Lung (tissue), 12 donors: ENCODE data around the gene GRID1. TPM values are rescaled to one million over a fixed set of nuclear protein-coding genes. Genes with fewer than 3 reads are reported as not detected.
A peak's percentile ranks its signal among the peaks of the same experiment; 100 is the strongest.

Experiments
- ATAC-seq: fragments of 200-7000 bp; cut with Tn5 transposase; one replicate; pipeline ENCODE4 v1.9.1; 2020; ENCODE audit warnings: moderate number of reproducible peaks; ENCODE audit not compliant: insufficient read depth, low FRiP score
- DNase-seq, 3 donors: peaks; one replicate each; pipeline ENCODE4 v3.0.0-alpha.2; 2013 to 2017
- H3K27ac ChIP-seq, 2 donors: one replicate each; pipeline ENCODE4 v1.5.1; 2013; ENCODE audit warnings: mild to moderate bottlenecking in 2 of 2, moderate library complexity in 2 of 2, control low read depth in 1 of 2, inconsistent platforms in 1 of 2, low read depth in 1 of 2, low read length in 1 of 2
- H3K27me3 ChIP-seq, 3 donors: one replicate each; pipeline ENCODE4 v1.5.1; 2013; ENCODE audit warnings: low read length in 2 of 3; ENCODE audit not compliant: control insufficient read depth in 3 of 3, insufficient read depth in 3 of 3
- H3K36me3 ChIP-seq, 4 donors: one replicate each; pipeline ENCODE4 v1.5.1; 2013; ENCODE audit warnings: low read length in 4 of 4, mild to moderate bottlenecking in 1 of 4, moderate library complexity in 1 of 4; ENCODE audit not compliant: control insufficient read depth in 4 of 4, insufficient read depth in 4 of 4
- H3K4me1 ChIP-seq, 5 donors: one replicate each; pipeline ENCODE4 v1.5.1; 2013; ENCODE audit warnings: low read length in 5 of 5, mild to moderate bottlenecking in 2 of 5, moderate library complexity in 1 of 5; ENCODE audit not compliant: control insufficient read depth in 5 of 5, insufficient read depth in 5 of 5
- H3K4me3 ChIP-seq: one replicate; pipeline ENCODE4 v1.5.1; 2013; ENCODE audit warnings: mild to moderate bottlenecking, control low read depth, moderate library complexity
- H3K9ac ChIP-seq, 2 donors: one replicate each; pipeline ENCODE4 v1.5.1; 2013; ENCODE audit warnings: low read length in 2 of 2, control low read depth in 1 of 2; ENCODE audit not compliant: insufficient read depth in 1 of 2
- H3K9me3 ChIP-seq, 4 donors: one replicate each; pipeline ENCODE4 v1.5.1; 2013; ENCODE audit warnings: low read length in 3 of 4, mild to moderate bottlenecking in 1 of 4, moderate library complexity in 1 of 4; ENCODE audit not compliant: control insufficient read depth in 4 of 4, insufficient read depth in 3 of 4
- CTCF ChIP-seq: IDR thresholded peaks from 2 replicates; pipeline ENCODE4 v1.5.1; 2012; ENCODE audit warnings: mild to moderate bottlenecking; ENCODE audit errors: control extremely low read depth, extremely low read depth
- WGBS, 2 donors: extraction: QIAGEN DNeasy Blood & Tissue Kit; methylation state at CpG; one replicate each; pipeline ENCODE4 v1.1.7; 2013; 5-methylcytosine and 5-hydroxymethylcytosine counted together
- polyA plus RNA-seq, 2 donors: library from polyadenylated mRNA; stranded (reverse); fragments of 200-250 nt; gene quantifications; one replicate each; pipeline ENCODE4 v1.2.1, GENCODE V29; 2013
- total RNA-seq, 2 donors: library from RNA; depleted of rRNA in 1 of 2; stranded (reverse); fragments of >200 nt in 1 of 2; gene quantifications; one replicate each; pipeline ENCODE4 v1.2.1, GENCODE V29; 2014 to 2021
- donor health status: control.
- donor health status: control.
- donor health status: Bipolar disorder and iron deficiency.
- donor health status: healthy.
- donor health status: DM: yes; HTN: yes; CAD: no.

GRID1 gene
- total and polyA plus RNA-seq, 4 donors = 1.1 to 3.6 (median 2.2) TPM

- H3K9ac ChIP-seq = no peak overlapping the region
- no peak overlapping the region for H3K4me3 ChIP-seq
- no peaks in the 10 kb centered on the region for H3K36me3 ChIP-seq
- no peak overlapping the region for H3K27ac ChIP-seq
- H3K9me3 ChIP-seq = peaks cover 0 to 5% (median 0%) of the 10 kb centered on the region in 4 donors
- ATAC-seq (no peak), DNase-seq (no peak)
- peaks cover 0 to 5% (median 0%) of the 10 kb centered on the region in 5 donors for H3K4me1 ChIP-seq
- no peak for TF ChIP-seq CTCF
- peaks cover 0 to 49% (median 43%) of the 10 kb centered on the region in 3 donors for H3K27me3 ChIP-seq
- WGBS, 2 donors = 92 to 94% methylated on average over 3 of the region's 3 CpGs
Observed at GRCh38 chr10:86385806-86386205, 19.2 kb upstream of the GRID1 start.

GRCh38 chr10:86377797-86378146 lies 11.2 kb upstream of the GRID1 start:
- 35 to 41% methylated on average over 6 of the region's 6 CpGs for WGBS, 2 donors
- Histone ChIP-seq H3K27me3 (peaks cover 4 to 46% (median 32%) of the 10 kb centered on the region in 3 donors), H3K4me3 (no peak overlapping the region), H3K27ac (no peak overlapping the region), H3K4me1 (peaks cover 0 to 4% (median 0%) of the 10 kb centered on the region in 5 donors), H3K36me3 (no peaks in the 10 kb centered on the region), H3K9me3 (peaks cover 0 to 3% (median 0%) of the 10 kb centered on the region in 4 donors), H3K9ac (no peak overlapping the region)
- ATAC-seq (no peak), DNase-seq (no peak)
- TF ChIP-seq CTCF = no peak

GRCh38 chr10:86376852-86377796 lies 10.5 kb upstream of the GRID1 start:
- peaks cover 0 to 4% (median 0%) of the 10 kb centered on the region in 5 donors for H3K4me1 ChIP-seq
- 17% methylated on average over 67 to 68 of the region's 68 CpGs for WGBS, 2 donors

More at GRCh38 chr10:86376852-86377796, 10.5 kb upstream of the GRID1 start:
- Histone ChIP-seq H3K27ac (no peak overlapping the region), H3K9me3 (peaks cover 0 to 3% (median 0%) of the 10 kb centered on the region in 4 donors), H3K9ac (peak overlapping the region in 1 of 2 donors; percentile 19), H3K27me3 (peaks cover 4 to 48% (median 32%) of the 10 kb centered on the region in 3 donors), H3K4me3 (no peak overlapping the region), H3K36me3 (no peaks in the 10 kb centered on the region)
- ATAC-seq (peak; percentile 92), DNase-seq (peak; percentile 51 to 73 (median 69))
- peak; percentile 95 for TF ChIP-seq CTCF
